GM12891 (cell line): ENCODE measurements around the gene CORT.

Experiments
- POLR2A ChIP-seq: IDR thresholded peaks from 2 replicates; pipeline ENCODE4 v1.6.1; 2011; ENCODE audit warnings: low read depth, low read length, control low read depth
- POLR2AphosphoS5 ChIP-seq: IDR thresholded peaks from 2 replicates; pipeline ENCODE4 v1.6.1; 2011; ENCODE audit warnings: low read depth, low read length, control low read depth

- no peak for TF ChIP-seq POLR2AphosphoS5
- no peak for TF ChIP-seq POLR2A
Measured at GRCh38 chr1:10494754-10495474, 45.1 kb downstream of the CORT start.
